Measurements from ENCODE around the gene CCDC7. TPM values are rescaled to one million over a fixed set of nuclear protein-coding genes. Genes with fewer than 3 reads are reported as not detected.
"Not testable (repeated sequence)": the region's sequence is repeated elsewhere in the genome, so short reads cannot be mapped to it uniquely, and the experiment has no call there.

CCDC7 gene
- total and polyA plus RNA-seq, 10 of the 15 experiments (the other 5 are each of a cell fraction or from before 2014, with no cell fraction given), result 1.8 to 5.6 (median 3.4) TPM

DNA sequence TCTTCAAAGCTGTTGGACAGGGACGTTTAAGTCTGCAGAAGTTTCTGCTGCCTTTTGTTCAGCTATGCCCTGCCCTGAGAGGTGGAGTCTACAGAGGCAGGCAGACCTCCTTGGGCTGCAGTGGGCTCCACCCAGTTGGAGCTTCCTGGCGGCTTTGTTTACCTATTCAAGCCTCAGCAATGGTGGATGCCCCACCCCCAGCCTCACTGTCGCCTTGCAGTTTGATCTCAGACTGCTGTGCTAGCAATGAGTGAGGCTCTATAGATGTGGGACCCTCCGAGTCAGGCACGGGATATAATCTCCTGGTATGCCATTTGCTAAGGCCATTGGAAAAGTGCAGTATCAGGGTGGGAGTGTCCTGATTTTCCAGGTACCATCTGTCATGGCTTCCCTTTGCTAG, 152.1 kb downstream of the CCDC7 start:
- H3K27ac ChIP-seq (ENCODE audit: control insufficient read depth, insufficient read depth); H3K27me3 ChIP-seq (replicated peaks in 1 of 2; ENCODE audit: control insufficient read depth in 2 of 2, insufficient read depth in 2 of 2, low read length in 1 of 2); H3K4me3 ChIP-seq; H4K20me1 ChIP-seq (ENCODE audit: control insufficient read depth, insufficient read depth); H3K79me2 ChIP-seq (ENCODE audit: control insufficient read depth, insufficient read depth, low read length); H3K9me3 ChIP-seq (replicated peaks; ENCODE audit: control insufficient read depth, insufficient read depth, low read length); H3K4me2 ChIP-seq (ENCODE audit: control insufficient read depth, insufficient read depth); CTCF ChIA-PET; H3K36me3 ChIP-seq (ENCODE audit: control insufficient read depth in 2 of 2, insufficient read depth in 2 of 2, low read length in 1 of 2); H2AFZ ChIP-seq (ENCODE audit: control insufficient read depth, low read depth, low read length); H3K9ac ChIP-seq (ENCODE audit: control insufficient read depth, insufficient read depth, low read length); intact Hi-C loops (cut with micrococcal nuclease; ENCODE audit: unreplicated experiment); RAD21 ChIA-PET (ENCODE audit: unreplicated experiment); FAIRE-seq; BruUV-seq (replicated peaks); H3K4me1 ChIP-seq (ENCODE audit: control insufficient read depth, insufficient read depth, low read length); ATAC-seq; DNase-seq (ENCODE audit: low read depth, low spot score); POLR2A ChIA-PET; in situ Hi-C loops (cut with MboI); SMC1A ChIA-PET (ENCODE audit: uncharacterized antibody, unreplicated experiment): not testable (repeated sequence)
- 47% methylated on average over 5 of the region's 5 CpGs for WGBS (ENCODE audit: insufficient coverage, insufficient replicate concordance, low lambda C conversion rate, missing lambda C conversion rate)

DNA sequence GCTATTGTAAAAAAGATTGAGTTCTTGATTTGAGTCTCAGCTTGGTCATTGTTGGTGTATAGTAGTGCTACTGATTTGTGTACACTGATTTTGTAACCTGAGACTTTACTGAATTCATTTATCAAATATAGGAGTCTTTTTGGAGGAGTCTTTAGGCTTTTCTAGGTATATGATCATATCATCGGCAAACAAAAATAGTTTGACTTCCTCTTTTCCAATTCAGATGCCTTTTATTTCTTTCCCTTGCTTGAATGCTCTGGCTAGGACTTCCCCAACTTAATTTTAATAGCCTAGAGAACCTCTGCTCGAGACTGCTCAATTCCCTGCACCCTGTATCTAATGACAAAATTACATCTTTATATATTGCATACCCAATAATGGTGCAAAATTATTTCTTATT, 154.4 kb downstream of the CCDC7 start:
- WGBS (ENCODE audit: insufficient coverage, insufficient replicate concordance, low lambda C conversion rate, missing lambda C conversion rate), result 47% methylated on average over 2 of the region's 2 CpGs
- Histone ChIP-seq H4K20me1 (ENCODE audit: control insufficient read depth, insufficient read depth) (no peaks in the 10 kb centered on the region), H3K27me3 (replicated peaks in 1 of 2; ENCODE audit: control insufficient read depth in 2 of 2, insufficient read depth in 2 of 2, low read length in 1 of 2) (no peaks in the 10 kb centered on the region), H3K36me3 (ENCODE audit: control insufficient read depth in 2 of 2, insufficient read depth in 2 of 2, low read length in 1 of 2) (no peaks in the 10 kb centered on the region), H3K4me3 (no peak overlapping the region), H3K79me2 (ENCODE audit: control insufficient read depth, insufficient read depth, low read length) (no peaks in the 10 kb centered on the region), H3K4me1 (ENCODE audit: control insufficient read depth, insufficient read depth, low read length) (no peaks in the 10 kb centered on the region), H2AFZ (ENCODE audit: control insufficient read depth, low read depth, low read length) (no peak overlapping the region), H3K9me3 (replicated peaks; ENCODE audit: control insufficient read depth, insufficient read depth, low read length) (no peaks in the 10 kb centered on the region; the same call in 2 of the 3 replicates), H3K9ac (ENCODE audit: control insufficient read depth, insufficient read depth, low read length) (no peak overlapping the region), H3K4me2 (ENCODE audit: control insufficient read depth, insufficient read depth) (no peak overlapping the region), H3K27ac (ENCODE audit: control insufficient read depth, insufficient read depth) (no peak overlapping the region)
- ATAC-seq (no peak), DNase-seq (ENCODE audit: low read depth, low spot score) (no peak), FAIRE-seq (no peak)
- in situ Hi-C loops (cut with MboI), result no loop called here
- ChIA-PET CTCF (no interaction called here), RAD21 (ENCODE audit: unreplicated experiment) (no interaction called here), SMC1A (ENCODE audit: uncharacterized antibody, unreplicated experiment) (no interaction called here), POLR2A (no interaction called here)
- BruUV-seq (replicated peaks), result no TSS peak
- TF ChIP-seq CREB1 (IDR thresholded peaks at IDR 0.05; ENCODE audit: low read depth), result no peak
- TF ChIP-seq EED (IDR thresholded peaks at IDR 0.05; ENCODE audit: low read depth), result no peak
- TF ChIP-seq RELA (IDR thresholded peaks at IDR 0.05; ENCODE audit: borderline replicate concordance, partially characterized antibody), result no peak
- TF ChIP-seq, protein P1, sequence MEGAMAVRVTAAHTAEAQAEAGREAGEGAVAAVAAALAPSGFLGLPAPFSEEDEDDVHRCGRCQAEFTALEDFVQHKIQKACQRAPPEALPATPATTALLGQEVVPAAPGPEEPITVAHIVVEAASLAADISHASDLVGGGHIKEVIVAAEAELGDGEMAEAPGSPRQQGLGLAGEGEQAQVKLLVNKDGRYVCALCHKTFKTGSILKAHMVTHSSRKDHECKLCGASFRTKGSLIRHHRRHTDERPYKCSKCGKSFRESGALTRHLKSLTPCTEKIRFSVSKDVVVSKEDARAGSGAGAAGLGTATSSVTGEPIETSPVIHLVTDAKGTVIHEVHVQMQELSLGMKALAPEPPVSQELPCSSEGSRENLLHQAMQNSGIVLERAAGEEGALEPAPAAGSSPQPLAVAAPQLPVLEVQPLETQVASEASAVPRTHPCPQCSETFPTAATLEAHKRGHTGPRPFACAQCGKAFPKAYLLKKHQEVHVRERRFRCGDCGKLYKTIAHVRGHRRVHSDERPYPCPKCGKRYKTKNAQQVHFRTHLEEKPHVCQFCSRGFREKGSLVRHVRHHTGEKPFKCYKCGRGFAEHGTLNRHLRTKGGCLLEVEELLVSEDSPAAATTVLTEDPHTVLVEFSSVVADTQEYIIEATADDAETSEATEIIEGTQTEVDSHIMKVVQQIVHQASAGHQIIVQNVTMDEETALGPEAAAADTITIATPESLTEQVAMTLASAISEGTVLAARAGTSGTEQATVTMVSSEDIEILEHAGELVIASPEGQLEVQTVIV (IDR thresholded peaks at IDR 0.05; ENCODE audit: borderline replicate concordance, partially characterized antibody), result no peak
- TF ChIP-seq, protein P2, sequence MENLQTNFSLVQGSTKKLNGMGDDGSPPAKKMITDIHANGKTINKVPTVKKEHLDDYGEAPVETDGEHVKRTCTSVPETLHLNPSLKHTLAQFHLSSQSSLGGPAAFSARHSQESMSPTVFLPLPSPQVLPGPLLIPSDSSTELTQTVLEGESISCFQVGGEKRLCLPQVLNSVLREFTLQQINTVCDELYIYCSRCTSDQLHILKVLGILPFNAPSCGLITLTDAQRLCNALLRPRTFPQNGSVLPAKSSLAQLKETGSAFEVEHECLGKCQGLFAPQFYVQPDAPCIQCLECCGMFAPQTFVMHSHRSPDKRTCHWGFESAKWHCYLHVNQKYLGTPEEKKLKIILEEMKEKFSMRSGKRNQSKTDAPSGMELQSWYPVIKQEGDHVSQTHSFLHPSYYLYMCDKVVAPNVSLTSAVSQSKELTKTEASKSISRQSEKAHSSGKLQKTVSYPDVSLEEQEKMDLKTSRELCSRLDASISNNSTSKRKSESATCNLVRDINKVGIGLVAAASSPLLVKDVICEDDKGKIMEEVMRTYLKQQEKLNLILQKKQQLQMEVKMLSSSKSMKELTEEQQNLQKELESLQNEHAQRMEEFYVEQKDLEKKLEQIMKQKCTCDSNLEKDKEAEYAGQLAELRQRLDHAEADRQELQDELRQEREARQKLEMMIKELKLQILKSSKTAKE (IDR thresholded peaks at IDR 0.05; ENCODE audit: low read depth, poor library complexity, severe bottlenecking), result no peak
- no peak for TF ChIP-seq CBX3 (IDR thresholded peaks at IDR 0.05; ENCODE audit: borderline replicate concordance, low read depth)
- no peak for TF ChIP-seq NFXL1 (IDR thresholded peaks at IDR 0.05; ENCODE audit: borderline replicate concordance)
- TF ChIP-seq POLR2AphosphoS2 (IDR thresholded peaks at IDR 0.05; ENCODE audit: low read depth, low read length), result no peak
- TF ChIP-seq NFYB (IDR thresholded peaks at IDR 0.05; ENCODE audit: insufficient read depth, low read depth, low read length), result no peak
- no peak for TF ChIP-seq MYB (IDR thresholded peaks at IDR 0.05; ENCODE audit: borderline replicate concordance, low read depth, low read length)
- intact Hi-C loops (cut with micrococcal nuclease; ENCODE audit: unreplicated experiment), result no loop called here
